ENCODE data around the gene ADCK1. TPM values are rescaled to one million over a fixed set of nuclear protein-coding genes. Genes with fewer than 3 reads are reported as not detected.

ADCK1 gene
- total and polyA plus RNA-seq, 2 of the 13 experiments (the other 11 are each of a cell fraction or from before 2014, with no cell fraction given): 3.9 to 6.3 TPM

DNA sequence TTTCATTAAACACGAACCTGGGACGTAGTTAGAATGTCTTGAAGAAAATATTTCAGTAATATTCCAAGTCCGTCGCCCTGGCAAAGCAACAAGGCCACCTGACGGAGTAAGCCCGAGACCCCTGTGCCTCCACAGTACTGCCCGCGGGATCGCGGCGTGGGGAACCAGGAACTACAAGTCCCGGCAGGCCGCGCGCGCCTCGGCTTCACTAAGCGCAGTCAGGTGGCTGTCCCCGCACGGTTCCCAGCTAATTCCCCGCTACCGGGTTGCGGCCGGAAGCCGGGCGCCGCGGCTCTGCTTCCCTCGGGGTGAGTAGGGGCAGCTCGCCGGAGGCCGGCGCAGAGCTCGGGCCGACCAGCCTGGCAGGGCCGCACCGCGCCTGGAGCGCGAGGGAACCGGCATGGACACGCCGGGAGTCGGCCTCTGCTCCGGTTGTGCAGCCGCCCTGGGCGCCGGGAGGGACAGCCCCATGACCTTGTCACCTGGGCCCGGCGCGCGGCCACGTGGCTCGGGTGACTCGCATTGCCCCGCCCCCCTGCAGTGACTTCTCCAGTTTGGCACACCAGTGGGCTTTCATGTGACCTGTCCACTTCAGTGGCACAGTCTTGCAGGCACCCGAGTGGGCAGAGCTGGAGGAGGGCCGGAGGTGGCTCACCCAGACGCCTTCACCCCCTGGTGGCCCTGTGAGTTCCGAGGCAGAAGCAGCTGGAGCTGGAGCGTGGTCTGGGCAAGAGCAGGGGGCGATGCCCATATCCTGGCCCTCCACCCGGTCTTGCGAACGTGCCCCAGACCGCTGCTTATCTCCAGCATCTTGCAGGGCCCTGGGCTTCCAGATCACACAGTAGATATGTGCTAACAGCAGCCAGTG is at the start of gene ADCK1 (continued):
- TF ChIP-seq, protein P1, sequence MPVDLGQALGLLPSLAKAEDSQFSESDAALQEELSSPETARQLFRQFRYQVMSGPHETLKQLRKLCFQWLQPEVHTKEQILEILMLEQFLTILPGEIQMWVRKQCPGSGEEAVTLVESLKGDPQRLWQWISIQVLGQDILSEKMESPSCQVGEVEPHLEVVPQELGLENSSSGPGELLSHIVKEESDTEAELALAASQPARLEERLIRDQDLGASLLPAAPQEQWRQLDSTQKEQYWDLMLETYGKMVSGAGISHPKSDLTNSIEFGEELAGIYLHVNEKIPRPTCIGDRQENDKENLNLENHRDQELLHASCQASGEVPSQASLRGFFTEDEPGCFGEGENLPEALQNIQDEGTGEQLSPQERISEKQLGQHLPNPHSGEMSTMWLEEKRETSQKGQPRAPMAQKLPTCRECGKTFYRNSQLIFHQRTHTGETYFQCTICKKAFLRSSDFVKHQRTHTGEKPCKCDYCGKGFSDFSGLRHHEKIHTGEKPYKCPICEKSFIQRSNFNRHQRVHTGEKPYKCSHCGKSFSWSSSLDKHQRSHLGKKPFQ (CRISPR knock-in tag; IDR thresholded peaks at IDR 0.05; ENCODE audit: insufficient replicate concordance): peak; percentile 29
- no peak for TF ChIP-seq JUND (CRISPR knock-in tag; IDR thresholded peaks at IDR 0.05)
- no peak; the same call in 1 of the 2 replicates for TF ChIP-seq ZNF124 (CRISPR knock-in tag; IDR thresholded peaks at IDR 0.05)
- TF ChIP-seq GLI4 (CRISPR knock-in tag; IDR thresholded peaks at IDR 0.05; ENCODE audit: borderline replicate concordance): peak; percentile 90
- peak; percentile 45; the same call in 1 of the 2 replicates for TF ChIP-seq FOXK1 (CRISPR knock-in tag; IDR thresholded peaks at IDR 0.05; ENCODE audit: borderline replicate concordance, low read depth)
- peak; percentile 19; the same call in 1 of the 2 replicates for TF ChIP-seq ZNF362 (CRISPR knock-in tag; IDR thresholded peaks at IDR 0.05; ENCODE audit: borderline replicate concordance)
- TF ChIP-seq ZNF878 (CRISPR knock-in tag; IDR thresholded peaks at IDR 0.05): no peak
- no peak for TF ChIP-seq SMARCC2 (IDR thresholded peaks at IDR 0.05)
- peak; percentile 23; the same call in 1 of the 2 replicates for TF ChIP-seq ATF2 (CRISPR knock-in tag; IDR thresholded peaks at IDR 0.05)
- TF ChIP-seq, protein P2, sequence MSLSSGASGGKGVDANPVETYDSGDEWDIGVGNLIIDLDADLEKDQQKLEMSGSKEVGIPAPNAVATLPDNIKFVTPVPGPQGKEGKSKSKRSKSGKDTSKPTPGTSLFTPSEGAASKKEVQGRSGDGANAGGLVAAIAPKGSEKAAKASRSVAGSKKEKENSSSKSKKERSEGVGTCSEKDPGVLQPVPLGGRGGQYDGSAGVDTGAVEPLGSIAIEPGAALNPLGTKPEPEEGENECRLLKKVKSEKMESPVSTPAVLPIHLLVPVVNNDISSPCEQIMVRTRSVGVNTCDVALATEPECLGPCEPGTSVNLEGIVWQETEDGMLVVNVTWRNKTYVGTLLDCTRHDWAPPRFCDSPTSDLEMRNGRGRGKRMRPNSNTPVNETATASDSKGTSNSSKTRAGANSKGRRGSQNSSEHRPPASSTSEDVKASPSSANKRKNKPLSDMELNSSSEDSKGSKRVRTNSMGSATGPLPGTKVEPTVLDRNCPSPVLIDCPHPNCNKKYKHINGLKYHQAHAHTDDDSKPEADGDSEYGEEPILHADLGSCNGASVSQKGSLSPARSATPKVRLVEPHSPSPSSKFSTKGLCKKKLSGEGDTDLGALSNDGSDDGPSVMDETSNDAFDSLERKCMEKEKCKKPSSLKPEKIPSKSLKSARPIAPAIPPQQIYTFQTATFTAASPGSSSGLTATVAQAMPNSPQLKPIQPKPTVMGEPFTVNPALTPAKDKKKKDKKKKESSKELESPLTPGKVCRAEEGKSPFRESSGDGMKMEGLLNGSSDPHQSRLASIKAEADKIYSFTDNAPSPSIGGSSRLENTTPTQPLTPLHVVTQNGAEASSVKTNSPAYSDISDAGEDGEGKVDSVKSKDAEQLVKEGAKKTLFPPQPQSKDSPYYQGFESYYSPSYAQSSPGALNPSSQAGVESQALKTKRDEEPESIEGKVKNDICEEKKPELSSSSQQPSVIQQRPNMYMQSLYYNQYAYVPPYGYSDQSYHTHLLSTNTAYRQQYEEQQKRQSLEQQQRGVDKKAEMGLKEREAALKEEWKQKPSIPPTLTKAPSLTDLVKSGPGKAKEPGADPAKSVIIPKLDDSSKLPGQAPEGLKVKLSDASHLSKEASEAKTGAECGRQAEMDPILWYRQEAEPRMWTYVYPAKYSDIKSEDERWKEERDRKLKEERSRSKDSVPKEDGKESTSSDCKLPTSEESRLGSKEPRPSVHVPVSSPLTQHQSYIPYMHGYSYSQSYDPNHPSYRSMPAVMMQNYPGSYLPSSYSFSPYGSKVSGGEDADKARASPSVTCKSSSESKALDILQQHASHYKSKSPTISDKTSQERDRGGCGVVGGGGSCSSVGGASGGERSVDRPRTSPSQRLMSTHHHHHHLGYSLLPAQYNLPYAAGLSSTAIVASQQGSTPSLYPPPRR (CRISPR knock-in tag; IDR thresholded peaks at IDR 0.05; ENCODE audit: borderline replicate concordance): no peak; the same call in 1 of the 2 replicates
- peak; percentile 49; the same call in 1 of the 2 replicates for TF ChIP-seq ZNF232 (CRISPR knock-in tag; IDR thresholded peaks at IDR 0.05; ENCODE audit: borderline replicate concordance)
- TF ChIP-seq ZFYVE20 (CRISPR knock-in tag; IDR thresholded peaks at IDR 0.05; ENCODE audit: borderline replicate concordance, low read depth): peak; percentile 85; the same call in 1 of the 2 replicates

Data from HepG2 (cell line).